Renal cortex interstitium (tissue), 15 donors: Measurements from ENCODE around the gene SLC7A11. TPM values are rescaled to one million over a fixed set of nuclear protein-coding genes. Genes with fewer than 3 reads are reported as not detected.

Experiments used
- DNase-seq, 11 donors: peaks; one replicate each; pipeline ENCODE4 v3.0.0-alpha.2; 2013; ENCODE audit warnings: low read depth in 9 of 11, low spot score in 4 of 11; ENCODE audit errors: extremely low read depth in 1 of 11
- long read RNA-seq, 16 experiments: transcript quantifications; one replicate each; lab custom pipeline, GENCODE V29; 2026
- polyA plus RNA-seq, 3 donors: library from polyadenylated mRNA; unstranded; fragments of 120-200 nt; gene quantifications; one replicate each; pipeline ENCODE4 v1.2.1, GENCODE V29; 2013; ENCODE audit not compliant: insufficient read length in 3 of 3

Gene SLC7A11
- 1 to 10 TPM; 1.9 to 2.3 (median 2.0) TPM for polyA plus RNA-seq
- long read RNA-seq, donor 1: 0 reads
- long read RNA-seq, donor 2: 0 reads
- long read RNA-seq, donor 3: 0 reads
- long read RNA-seq, donor 4: 0 reads
- long read RNA-seq, donor 5: 0 reads
- long read RNA-seq, donor 6: 0 reads
- long read RNA-seq, donor 7, full-length matches to known transcripts: 1 of 1 reads
- long read RNA-seq, donor 7, partial matches to known transcripts: 0 of 1 reads
- long read RNA-seq, donor 7, other reads (novel, unspliced or antisense): 0 of 1 reads
- long read RNA-seq, donor 8: 0 reads
- long read RNA-seq, donor 9: 0 reads
- long read RNA-seq, donor 10: 0 reads
- long read RNA-seq, donor 11: 0 reads
- long read RNA-seq, donor 12: 0 reads
- long read RNA-seq, donor 13: 0 reads
- long read RNA-seq, donor 14: 0 reads
- long read RNA-seq, donor 15: 0 reads
- long read RNA-seq, donor 16: 0 reads

- peak; percentile 39 to 84 (median 66) for DNase-seq
These were observed at the start of gene SLC7A11 for GRCh38 chr4:138242076-138242833. TSS of gene SLC7A11 (minus strand) at chr4:138242349. CDS start at chr4:138242069, 280 bp downstream.

DNA sequence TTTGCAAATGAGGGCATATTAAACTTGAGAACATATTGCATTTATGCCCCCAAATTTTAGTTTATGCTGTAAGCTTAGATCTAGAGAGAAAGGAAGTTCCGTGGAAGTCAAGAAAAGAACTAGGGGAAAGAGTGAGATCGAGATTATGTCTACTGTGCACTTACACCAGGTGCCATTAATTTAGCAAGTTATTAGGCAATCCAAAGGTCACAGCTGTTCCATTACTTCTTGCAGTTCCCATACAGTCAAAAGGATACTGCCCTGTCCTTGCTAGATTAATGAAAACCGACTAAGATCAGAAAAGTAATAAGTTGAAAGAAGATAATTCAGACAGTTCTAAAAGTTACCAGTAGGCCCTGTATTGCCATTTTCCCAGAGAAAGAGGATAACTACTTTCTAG lies 49.3 kb upstream of the SLC7A11 start:
- no peak for DNase-seq

DNA sequence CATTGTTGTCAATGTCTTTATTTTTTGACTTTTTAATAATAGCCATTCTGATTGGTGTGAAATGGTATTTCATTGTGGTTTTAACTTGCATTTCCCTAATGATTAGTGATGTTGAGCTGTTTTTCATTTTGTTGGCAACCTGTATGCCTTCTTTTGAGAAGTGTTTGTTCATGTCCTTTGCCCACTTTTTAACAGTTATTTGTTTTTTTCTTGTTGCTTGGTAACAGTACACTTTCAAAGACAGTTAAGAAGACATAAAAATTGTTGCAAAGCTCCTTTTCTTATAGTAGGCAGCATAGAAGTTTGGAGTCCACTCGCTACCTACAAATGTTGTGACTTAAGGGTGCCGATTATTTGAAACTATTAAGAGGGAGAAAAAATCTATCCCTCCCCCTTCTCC lies 48.7 kb upstream of the SLC7A11 start:
- DNase-seq: no peak

GRCh38 chr4:138279286-138279685 lies 37.1 kb upstream of the SLC7A11 start:
- DNase-seq: no peak

- no peak for DNase-seq
These were observed 35.0 kb upstream of the SLC7A11 start for GRCh38 chr4:138277133-138277532.

GRCh38 chr4:138275963-138276621 lies 33.9 kb upstream of the SLC7A11 start:
- DNase-seq: no peak

DNA sequence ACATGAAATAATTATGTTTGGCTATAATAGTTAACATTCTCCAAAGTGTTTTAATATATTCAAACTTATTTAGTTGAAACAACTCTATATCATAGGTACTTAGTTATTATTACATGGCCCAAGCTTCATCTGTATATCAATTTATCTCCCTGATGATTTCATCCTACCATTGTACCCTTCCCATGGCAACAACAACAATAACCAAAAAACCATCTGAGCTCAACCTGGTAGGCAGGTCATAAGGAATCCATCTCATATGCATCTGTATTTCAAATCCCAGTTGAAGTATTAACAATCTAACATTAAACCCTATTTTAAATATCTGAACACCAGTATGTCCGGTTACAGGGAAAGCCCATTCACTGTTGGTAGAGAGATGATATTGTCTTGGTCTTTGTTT lies 33.1 kb upstream of the SLC7A11 start:
- DNase-seq: no peak

GRCh38 chr4:138269175-138269574 lies 27.0 kb upstream of the SLC7A11 start:
- no peak for DNase-seq

GRCh38 chr4:138267835-138268234 lies 25.7 kb upstream of the SLC7A11 start:
- DNase-seq: no peak

DNA sequence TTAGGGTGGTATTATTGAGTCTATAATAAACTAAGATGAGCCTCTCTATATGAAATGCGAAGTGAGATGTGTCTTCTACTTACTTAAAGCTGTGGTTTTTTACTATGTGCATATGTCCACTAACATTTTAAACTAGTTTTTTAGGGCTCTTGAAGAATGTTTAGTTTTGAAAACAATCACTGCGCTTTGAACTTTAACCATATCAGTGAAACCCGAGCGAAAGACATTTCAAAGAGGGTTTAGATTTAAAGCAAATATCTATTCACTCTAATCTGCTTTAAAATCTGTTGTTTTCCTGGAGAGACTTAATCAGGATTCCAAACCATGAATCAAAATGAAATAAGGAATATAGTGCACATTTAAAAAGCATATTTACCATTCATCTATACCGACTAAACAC lies 24.8 kb upstream of the SLC7A11 start:
- DNase-seq: no peak

DNA sequence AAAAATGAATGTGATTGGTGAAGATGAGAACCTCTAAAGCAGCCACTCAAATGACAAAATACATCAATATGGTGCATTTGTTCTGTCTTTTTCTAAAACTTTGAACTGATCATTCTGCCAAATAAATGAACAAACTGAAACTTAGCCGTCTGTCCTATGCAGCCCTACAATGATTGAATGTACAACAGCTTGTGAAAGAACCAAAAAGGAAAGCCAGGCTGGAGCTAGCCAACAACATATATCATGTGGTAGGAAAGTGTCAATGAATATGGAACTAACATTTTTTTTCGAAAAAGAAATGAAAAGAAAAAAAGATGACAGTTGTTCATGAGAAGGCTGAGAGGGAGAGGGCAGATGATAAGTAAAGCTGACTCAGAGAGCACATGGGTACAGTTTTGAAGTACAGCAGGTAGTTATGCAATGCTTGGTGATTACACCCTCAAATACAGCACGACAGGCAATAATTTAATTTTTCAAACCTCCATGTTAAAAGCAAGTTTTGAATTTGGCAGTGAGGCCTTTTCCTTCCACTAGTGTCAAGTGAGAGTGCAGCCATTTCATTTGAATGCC lies 21.2 kb upstream of the SLC7A11 start:
- no peak for DNase-seq

DNA sequence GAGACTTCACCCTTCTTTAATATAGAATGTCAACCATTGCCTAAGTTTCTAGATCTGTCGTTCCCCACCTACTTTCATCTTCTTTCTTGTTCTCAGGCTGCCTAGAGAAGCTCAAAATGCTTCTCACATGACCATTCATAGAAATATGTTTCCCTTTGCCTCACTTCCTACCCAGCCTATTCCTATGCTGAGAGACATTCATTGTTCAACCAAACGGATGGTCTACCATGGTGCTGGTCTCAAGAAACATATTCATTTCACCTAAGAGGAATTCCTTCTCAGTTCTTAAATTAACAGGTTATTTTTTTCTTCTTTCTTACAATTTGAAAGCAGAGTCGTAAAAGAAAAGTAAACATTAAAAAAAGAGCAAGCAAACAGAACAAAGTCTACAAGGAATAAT lies 20.3 kb upstream of the SLC7A11 start:
- DNase-seq: no peak

- DNase-seq: no peak
These were observed 19.9 kb upstream of the SLC7A11 start for GRCh38 chr4:138262030-138262429.

GRCh38 chr4:138259824-138260223 lies 17.7 kb upstream of the SLC7A11 start:
- no peak for DNase-seq

DNA sequence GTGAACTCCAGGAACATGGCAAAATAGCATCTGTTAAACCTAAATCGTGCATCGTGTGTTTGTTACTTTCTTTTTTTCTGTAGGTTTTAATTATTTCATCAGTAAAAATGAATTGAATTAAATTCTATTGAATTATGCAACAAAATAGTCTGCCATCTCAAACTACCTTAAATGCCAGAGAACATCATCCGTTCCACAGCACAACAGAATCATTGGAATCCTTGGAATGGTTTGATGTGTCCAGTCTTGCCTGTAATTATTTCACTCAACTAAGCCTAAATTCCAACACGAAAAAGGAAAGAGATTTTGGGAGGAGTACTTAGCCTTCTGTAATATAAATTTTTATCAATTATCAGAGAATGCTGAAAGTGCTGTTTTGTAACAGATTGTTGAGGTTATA lies 17.1 kb upstream of the SLC7A11 start:
- DNase-seq: no peak

- no peak for DNase-seq
These were observed 14.5 kb upstream of the SLC7A11 start for GRCh38 chr4:138256608-138257007.

- no peak for DNase-seq
These were observed 13.9 kb upstream of the SLC7A11 start for GRCh38 chr4:138255917-138256597.

- DNase-seq: no peak
These were observed 10.4 kb upstream of the SLC7A11 start for GRCh38 chr4:138252551-138252950.

GRCh38 chr4:138251938-138252337 lies 9.8 kb upstream of the SLC7A11 start:
- DNase-seq: no peak
